GM18498 (cell line): ENCODE data around the gene SLC16A10.
"Not testable (repeated sequence)": the region's sequence is repeated elsewhere in the genome, so short reads cannot be mapped to it uniquely, and the experiment has no call there.

Experiments used
- ATAC-seq: cut with Tn5 transposase; IDR thresholded peaks from one replicate; pipeline ENCODE4 v1.9.1; 2021; ENCODE audit warnings: mild to moderate bottlenecking, moderate library complexity; ENCODE audit not compliant: unreplicated experiment

Gene SLC16A10

DNA sequence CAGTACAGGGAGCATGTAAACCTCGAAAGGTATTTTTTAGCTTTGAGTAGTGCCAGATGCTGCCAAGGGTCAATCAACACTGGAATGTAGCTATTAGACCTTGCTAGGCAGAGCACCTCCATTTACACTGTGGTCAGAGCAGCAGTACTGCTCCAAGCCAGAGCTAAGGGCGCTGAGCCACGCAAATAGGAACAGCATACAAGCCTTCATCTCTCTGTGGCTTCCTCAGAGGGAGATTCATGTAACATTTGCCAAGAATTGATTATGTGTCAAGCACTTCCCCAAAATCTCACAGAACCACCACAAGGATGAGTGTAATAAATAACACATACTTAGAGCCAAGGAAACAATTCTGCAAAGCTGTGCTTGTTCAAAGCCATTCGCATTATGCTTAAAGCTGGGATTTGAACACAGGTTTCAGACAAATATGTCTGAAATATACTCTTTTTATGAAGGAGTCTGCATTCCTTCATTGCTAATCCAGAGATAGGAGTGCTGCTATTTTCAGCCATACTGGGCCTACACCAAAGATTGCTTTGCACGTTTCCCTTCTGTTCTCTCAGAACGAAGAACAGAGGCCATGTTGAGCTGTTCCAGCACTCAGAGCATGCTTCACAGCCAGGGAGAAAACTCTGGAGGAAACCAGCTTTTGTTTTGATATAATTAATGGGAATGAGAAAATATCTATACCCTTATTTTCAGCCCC, 97.7 kb downstream of the SLC16A10 start:
- ATAC-seq = no peak

DNA sequence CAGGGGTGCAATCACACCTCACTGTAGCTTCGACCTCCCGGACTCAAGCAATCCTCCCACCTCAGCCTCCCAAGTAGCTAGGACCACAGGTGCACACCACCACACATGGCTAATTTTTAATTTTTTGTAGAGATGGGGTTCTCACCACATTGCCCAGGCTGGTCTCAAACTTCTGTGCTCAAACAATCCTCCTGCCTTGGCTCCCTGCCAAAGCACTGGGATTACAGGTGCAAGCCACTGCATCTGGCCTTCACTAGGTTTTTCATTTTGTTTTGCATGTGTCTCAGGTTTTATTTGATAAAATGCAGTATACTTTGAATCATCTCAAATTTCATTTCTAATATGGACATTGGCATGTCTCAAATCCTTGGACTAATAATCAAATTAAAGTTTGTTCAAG, 98.7 kb downstream of the SLC16A10 start:
- no peak for ATAC-seq

DNA sequence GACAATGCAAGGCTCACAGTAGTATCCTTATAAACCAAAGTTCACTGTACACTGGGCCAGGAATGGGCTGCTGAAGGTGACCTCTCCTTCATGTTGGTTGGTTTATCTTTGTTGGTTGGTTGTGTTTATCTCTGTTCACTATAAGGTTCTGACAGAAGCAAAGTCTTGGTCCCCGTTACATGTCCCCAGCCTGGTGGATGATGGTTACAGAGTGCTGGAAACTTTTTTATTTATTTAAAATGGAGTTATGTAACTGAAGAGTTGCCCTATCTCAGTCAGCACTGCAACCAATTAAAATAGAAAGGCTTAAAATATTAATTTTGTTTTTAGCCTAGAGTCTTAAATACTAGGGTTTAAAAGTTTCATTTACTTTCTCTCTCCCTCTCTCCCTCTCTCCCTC, 100.6 kb downstream of the SLC16A10 start:
- ATAC-seq = no peak

DNA sequence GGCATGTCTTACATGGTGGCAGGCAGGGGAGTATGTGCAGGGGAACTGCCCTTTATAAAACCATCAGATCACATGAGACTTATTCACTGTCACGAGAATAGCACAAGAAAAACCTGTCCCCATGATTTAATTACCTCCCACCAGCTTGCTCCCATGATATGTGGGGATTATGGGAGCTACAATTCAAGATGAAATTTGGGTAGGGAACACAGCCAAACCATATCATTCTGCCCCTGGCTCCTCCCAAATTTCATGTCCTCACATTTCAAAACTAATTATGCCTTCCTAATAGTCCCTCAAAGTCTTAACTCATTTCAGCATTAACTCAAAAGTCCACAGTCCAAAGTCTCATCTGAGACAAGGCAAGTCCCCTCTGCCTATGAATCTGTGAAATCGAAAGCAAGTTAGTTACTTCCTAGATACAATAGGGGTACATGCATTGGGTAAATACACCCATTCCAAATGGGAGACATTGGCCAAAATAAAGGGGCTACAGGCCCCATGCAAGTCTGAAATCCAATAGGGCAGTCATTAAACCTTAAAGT, 102.4 kb downstream of the SLC16A10 start:
- ATAC-seq = not testable (repeated sequence)

DNA sequence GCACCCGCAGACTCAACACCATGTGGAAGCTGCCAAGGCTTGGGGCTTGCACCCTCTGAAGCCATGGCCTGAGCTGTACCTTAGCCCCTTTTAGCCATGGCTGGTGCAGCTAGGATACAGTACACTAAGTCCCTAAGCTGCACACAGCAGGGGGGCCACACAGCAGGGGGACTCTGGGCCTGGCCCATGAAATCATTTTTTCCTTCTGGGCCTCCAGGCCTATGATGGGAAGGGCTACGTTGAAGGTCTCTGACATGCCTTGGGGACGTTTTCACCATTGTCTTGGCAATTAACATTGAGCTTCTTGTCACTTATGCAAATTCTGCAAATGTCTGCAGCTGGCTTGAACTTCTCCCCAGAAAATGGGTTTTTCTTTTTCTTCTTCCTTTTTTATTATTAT, 103.3 kb downstream of the SLC16A10 start:
- no peak for ATAC-seq

DNA sequence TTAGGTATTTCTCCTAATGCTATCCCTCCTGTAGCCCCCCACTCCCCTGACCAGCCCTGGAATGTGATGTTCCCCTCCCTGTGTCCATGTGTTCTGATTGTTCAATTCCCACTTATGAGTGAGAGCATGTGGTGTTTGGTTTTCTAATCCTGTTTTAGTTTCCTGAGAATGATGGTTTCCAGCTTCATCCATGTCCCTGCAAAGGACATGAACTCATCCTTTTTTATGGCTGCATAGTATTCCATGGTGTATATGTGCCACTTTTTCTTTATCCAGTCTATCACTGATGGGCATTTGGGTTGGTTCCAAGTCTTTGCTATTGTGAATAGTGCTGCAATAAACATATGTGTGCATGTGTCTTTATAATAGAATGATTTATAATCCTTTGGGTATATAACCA, 103.8 kb downstream of the SLC16A10 start:
- ATAC-seq = not testable (repeated sequence)

DNA sequence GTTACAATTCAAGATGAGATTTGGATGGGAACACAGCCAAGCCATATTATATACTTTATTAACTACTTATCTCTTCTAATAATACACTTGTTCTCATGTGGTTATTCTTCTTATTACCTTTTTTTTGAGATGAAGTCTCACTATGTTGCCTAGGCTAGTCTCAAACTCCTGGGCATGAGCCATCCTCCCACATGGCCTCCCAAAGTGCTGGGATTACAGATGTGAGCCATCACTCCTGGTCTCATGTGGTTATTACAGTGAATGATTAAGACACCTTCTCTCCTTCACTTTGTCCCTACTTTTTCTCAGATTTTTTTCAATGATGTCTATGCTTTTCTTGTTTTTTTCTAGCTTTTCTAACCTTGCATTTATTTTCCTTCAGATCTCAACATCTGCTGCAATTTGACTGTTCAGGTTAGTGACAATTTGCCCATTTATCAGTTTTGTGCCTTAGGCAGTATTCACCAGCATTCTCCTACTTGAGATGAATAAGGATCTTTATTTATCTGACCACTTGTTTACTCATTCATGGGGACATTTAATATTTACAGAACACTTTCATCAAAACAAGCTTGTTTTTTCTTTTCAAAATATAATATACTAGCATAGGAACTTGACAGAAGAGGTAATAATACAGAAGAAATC, 105.7 kb downstream of the SLC16A10 start:
- no peak for ATAC-seq

DNA sequence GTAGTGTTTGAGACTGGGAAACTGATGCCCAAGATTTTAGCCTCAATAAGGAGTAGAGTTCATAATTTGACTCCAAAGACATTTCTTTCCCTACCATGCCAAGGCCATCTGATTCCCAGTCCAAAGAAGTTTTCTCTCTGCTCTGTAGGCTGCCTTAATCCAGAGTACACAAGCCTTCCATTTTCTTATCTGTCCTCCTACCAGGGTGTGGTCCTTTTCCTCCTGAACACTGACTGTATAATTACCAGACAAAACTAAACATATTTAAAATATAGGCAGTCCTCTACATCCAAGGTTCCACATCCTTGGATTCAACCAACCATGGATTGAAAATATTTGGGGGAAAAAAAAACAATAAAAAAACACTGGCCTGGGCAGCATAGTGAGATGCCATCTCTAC, 108.4 kb downstream of the SLC16A10 start:
- ATAC-seq = no peak

DNA sequence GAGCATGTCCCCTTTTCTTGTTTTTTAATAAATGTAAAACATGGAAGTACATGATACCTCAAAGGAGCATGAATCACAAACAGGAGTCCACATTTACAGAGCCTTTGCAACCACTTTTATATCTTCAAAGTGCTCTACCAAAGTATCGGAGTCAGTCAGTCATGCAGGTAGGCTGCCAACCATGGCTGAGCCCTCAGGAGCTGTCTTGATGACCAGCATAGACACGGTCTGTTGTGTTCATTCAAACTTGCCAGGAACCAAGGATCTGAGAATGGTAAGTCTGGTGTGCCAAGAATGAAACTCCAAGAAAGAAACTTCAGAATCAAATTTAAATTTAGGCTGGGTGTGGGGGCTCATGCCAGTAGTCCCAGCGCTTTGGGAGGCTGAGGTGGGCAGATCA, 111.5 kb downstream of the SLC16A10 start:
- no peak for ATAC-seq

DNA sequence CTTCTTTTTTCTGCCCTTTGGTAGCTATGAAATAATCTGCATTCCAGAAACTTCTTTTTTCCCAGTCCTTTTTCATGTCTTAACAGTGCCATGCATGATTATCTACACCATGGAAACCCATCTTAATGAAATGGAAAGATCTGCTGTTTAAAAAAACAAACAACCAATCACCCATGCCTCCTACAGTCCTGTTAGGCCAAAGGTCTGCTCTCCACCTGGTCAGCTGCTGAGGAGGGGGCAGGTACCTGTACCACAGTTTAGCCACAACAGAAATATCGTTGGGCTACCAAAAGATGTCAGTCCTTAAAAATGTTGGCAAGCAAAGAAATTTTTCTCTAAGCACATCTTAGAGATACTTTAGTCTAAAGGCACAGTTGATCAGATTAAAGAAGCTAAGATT, 112.6 kb downstream of the SLC16A10 start:
- ATAC-seq = no peak

DNA sequence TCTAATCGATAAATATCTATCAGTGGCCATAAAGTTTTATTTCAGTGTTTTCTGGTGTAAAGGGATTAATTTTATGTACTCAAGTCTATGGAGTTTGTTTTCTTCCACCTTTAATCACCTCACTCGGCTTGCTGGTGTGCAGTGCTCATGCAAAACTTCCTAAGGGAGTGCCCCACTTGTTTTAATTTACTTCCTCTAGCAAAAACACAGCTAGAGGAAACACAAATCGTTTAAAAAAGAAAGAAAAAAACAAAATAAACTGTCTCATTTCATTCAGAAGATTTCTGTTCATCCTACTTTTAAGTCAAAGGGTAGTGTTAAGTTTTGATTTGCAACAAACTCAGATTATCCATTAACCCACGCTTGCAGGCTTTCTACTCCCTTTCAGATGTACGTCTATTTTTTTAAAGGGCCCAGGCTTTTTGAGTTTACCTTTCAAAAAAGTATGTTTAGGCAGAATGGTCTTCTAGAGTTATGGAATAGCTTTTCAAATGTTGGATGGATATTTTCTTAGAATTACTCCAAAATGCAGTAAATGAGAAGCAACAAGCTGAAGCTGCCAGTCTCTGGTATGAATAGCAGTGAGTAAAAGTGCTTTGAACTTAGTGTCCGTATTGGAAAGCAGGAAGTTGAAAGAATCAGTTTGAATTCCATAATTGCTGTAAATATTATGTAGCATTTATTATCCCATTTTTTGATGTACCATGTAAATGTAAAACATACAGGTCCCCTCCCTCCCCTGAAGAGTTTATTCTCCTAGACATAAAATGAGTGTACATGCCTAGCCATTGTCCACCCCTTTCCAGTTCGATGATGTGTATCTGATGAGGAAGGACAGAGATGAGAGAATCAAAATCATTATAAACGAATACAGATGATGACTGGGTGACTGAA, 113.3 kb downstream of the SLC16A10 start:
- ATAC-seq = no peak

DNA sequence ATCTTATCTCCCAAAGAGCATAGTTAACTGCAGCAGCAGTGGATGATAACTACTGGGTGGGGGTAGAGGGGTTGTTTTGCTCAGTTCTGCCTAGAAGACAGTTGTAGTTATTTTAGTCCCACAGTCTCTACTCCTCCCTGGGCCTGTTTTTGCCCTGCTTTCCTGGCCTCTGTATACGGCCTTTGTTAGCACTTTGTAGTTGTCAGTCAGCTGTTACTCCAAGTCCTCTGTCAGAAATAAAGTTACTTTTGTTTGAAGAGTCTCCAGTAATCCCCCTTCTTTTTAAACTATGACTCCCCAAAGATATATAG, 113.9 kb downstream of the SLC16A10 start:
- ATAC-seq = no peak

DNA sequence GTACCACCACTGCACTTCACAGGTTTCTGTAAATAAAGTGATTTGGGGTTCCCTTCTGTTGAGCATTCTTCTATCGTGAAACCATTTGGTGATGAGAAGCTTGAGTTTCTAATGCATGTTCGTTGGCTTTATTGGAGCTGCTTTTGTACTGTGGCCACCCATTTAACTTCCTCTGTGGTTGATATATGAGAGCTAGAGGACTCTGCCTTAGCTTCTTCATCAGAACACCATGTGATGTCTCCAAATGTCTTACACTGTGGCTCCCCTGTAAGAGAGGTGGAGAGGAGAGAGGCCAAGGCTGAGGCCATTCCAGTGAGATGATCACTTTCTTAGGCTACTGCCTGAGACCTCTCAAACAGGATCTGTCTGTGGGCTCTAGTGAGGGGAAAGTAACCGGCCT, 114.5 kb downstream of the SLC16A10 start:
- no peak for ATAC-seq

DNA sequence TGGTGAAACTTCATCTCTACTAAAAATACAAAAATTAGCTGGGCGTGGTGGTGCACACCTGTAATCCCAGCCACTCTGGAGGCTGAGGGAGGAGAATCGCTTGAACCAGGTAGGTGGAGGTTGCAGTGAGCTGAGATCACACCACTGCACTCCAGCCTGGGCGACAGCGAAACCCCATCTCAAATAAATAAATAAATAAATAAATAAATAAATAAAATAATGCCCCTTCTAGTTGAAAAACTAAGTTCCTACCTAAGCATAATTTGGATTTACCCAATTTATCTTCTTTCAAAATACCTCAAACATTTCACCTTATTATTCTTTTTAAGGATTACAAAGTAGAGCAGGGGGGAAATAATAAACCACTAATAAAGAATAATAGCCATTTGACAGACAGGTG, 116.2 kb downstream of the SLC16A10 start:
- not testable (repeated sequence) for ATAC-seq

DNA sequence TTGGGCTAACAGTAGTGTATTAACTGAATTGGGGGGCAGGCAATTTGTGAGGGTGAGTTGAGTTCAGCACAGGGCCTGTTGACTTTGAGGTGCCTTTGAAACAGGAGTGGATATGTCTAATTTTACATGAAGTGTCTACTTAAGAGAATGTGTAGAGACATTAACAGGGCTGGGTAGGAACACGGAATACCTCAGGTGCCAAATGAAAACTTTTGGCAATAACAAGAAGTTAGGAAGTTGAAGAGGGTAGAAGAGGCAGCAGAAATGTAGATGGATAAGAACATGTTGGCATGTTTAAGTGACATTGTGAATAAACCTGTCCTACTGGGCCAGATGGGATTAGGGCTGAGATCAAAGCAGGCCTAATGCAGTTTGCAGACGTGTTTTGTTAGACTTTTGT, 117.0 kb downstream of the SLC16A10 start:
- no peak for ATAC-seq

DNA sequence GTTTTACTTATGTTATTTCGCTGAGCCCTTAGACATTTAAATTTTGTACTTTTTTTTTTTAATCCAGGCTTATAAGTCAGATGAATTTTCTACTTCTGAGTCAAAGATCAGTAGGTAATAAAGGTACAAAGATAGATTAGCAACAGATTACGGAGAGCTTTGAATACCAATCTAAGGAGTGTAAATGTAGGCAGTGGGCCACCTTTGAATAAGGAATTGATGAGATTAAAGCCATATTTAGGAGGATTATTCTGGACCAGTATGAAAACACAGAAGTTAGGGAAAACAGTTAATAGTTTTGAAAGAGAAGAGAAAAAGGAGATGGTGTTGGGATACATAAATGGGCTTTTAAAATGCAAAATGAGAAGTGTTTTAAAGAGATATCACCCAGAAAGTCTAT, 117.6 kb downstream of the SLC16A10 start:
- ATAC-seq = no peak

DNA sequence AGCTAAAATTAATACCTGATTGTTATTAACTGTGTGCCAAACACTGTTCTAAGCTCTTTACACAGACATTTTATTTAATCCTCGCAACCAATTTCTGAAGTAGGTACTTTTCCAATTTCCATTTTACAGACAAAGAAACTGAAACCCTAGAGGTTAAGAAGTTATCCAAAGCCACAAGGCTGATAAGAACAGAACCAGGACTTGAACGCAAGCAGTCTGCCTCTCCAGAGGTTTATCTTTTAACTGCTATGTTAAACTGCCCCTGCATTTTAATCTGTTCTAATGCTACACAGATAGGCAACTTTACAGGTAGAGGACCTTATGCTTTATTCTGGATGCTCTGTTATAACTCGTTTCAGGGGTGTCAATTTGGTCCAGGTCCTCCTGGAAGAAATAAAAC, 118.2 kb downstream of the SLC16A10 start:
- ATAC-seq = no peak

DNA sequence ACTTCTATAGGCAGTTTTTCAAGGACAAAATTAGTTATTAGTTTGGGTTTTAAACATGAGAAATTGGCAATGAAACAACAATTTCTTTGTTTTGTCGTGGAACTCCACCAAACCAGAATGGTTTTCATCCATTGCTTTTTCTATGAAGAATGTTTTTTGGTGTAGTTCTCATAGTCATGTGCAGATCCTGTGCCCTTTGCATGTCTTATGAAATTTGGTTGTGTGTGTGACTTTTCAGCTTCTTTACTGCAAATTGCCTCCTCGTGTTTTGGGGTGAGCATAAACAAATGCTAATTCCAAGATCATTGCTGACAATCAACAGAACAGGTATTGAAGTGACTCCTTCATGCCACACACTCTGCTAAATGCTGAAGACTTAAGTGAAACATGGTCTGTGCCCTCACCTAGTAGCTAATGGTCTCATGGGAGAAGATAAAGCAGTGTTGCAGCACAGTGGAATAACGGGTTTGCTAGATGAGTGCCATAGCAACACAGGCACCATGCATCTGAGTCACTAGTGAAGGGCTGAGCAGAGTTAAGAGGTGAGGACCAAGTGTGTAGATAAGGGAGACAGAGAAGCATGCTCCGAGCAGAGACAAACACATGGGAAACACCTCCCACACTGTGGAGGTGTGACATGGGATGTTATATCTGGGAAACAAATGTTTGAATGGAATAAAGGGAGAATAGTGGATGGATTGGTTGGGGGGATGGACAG, 120.0 kb downstream of the SLC16A10 start:
- ATAC-seq = no peak

DNA sequence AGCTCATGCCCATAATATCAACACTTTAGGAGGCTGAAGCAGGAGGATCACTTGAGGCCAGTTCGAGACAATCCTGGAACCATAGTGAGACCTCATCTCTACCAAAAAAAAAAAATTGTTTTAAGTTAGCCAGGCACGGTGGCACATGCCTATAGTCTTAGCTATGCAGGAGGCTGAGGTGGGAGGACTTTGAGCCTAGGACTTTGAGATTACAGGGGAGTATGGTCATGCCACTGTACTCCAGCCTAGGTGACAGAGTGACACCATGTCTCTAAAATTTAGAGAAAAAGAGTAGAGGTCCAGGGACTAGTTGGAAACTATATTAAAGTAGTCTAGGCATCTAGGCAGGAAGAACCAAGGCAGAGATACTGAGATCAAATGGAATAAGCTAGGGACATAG, 121.6 kb downstream of the SLC16A10 start:
- no peak for ATAC-seq

DNA sequence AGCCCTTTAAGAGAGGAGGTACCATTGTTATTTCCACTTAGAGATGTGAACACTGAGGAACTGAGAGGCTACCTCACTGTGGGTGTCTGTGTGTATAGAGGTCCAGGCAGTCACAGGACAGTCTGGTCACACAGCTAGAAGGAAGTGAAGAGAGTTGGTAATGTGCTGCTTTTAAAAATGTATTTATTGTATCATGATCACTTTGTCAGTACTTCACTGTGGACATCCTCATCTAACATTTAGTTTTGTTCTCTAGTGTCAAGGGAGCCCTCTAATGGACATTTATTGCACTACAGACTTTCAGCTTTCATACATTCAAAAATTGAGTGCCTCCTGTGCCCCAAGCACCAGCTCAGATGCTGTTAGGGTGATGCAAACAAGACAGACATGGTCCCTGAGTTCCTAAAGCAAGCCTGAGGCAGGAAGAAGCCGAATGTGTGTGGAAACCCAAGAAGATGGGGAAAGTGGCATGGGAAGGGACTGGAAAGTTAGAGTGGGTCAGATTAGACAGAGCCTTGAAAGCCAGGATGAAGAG, 123.0 kb downstream of the SLC16A10 start:
- peak; percentile 69 for ATAC-seq
